Measurements from ENCODE around the gene SPANXN2.

- no peak for TF ChIP-seq CTCF (IDR thresholded peaks at IDR 0.05)
- no peak for TF ChIP-seq KDM1A (IDR thresholded peaks at IDR 0.05; ENCODE audit: low read depth)
- no peak for TF ChIP-seq MAFK (IDR thresholded peaks at IDR 0.05; ENCODE audit: partially characterized antibody)
- no peak for TF ChIP-seq USF2 (IDR thresholded peaks at IDR 0.05)
- TF ChIP-seq RFX5 (IDR thresholded peaks at IDR 0.05): no peak
- no peak for TF ChIP-seq POLR2A (IDR thresholded peaks at IDR 0.05; ENCODE audit: low read length)
- TF ChIP-seq JUN (IDR thresholded peaks at IDR 0.05): no peak
- no peak for TF ChIP-seq JUNB (IDR thresholded peaks at IDR 0.05)
- TF ChIP-seq ELK1 (IDR thresholded peaks at IDR 0.05; ENCODE audit: low read depth, low read length): no peak
These were observed 56.8 kb downstream of the SPANXN2 start for GRCh38 chrX:143663755-143664154.

Data from A549 (cell line).